ENCODE results near the gene UGT1A8. TPM values are rescaled to one million over a fixed set of nuclear protein-coding genes. Genes with fewer than 3 reads are reported as not detected.

UGT1A8 gene
- total and polyA plus RNA-seq, 11 donors = not detected

DNA sequence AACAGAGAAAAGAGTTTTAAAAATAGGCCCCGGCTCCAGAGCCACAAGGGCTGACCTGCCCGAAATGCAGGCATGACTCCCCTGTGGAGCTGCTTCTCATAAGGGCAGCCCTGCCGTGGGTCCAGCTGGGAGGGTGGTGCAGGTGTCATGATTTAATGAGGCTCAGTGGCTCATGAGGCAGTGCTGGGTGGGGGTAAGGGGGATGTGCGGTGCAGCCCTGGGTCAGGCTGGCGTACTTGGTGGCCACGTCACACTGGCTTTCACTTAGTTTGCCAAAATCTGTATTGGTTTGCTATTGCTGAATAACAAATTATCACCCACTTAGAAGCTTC lies 203.3 kb downstream of the UGT1A8 start:
- Histone ChIP-seq H3K36me3 (no peaks in the 10 kb centered on the region), H3K9me3 (peaks cover 0 to 8% (median 0%) of the 10 kb centered on the region in 12 donors), H3K4me3 (no peak overlapping the region), H3K27ac (no peak overlapping the region), H3K27me3 (peaks cover 0 to 6% (median 0%) of the 10 kb centered on the region in 9 donors), H3K4me1 (no peaks in the 10 kb centered on the region)
- no peak for TF ChIP-seq POLR2A (IDR thresholded peaks at IDR 0.05)
- TF ChIP-seq, protein P1, sequence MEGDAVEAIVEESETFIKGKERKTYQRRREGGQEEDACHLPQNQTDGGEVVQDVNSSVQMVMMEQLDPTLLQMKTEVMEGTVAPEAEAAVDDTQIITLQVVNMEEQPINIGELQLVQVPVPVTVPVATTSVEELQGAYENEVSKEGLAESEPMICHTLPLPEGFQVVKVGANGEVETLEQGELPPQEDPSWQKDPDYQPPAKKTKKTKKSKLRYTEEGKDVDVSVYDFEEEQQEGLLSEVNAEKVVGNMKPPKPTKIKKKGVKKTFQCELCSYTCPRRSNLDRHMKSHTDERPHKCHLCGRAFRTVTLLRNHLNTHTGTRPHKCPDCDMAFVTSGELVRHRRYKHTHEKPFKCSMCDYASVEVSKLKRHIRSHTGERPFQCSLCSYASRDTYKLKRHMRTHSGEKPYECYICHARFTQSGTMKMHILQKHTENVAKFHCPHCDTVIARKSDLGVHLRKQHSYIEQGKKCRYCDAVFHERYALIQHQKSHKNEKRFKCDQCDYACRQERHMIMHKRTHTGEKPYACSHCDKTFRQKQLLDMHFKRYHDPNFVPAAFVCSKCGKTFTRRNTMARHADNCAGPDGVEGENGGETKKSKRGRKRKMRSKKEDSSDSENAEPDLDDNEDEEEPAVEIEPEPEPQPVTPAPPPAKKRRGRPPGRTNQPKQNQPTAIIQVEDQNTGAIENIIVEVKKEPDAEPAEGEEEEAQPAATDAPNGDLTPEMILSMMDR (IDR thresholded peaks at IDR 0.05) = no peak
- intact Hi-C loops (cut with DNase I) = no loop called here
- 66 to 83% (median 81%) methylated on average over 6 of the region's 6 CpGs for WGBS, 4 donors
- ATAC-seq (no peak), DNase-seq (no peak)

DNA sequence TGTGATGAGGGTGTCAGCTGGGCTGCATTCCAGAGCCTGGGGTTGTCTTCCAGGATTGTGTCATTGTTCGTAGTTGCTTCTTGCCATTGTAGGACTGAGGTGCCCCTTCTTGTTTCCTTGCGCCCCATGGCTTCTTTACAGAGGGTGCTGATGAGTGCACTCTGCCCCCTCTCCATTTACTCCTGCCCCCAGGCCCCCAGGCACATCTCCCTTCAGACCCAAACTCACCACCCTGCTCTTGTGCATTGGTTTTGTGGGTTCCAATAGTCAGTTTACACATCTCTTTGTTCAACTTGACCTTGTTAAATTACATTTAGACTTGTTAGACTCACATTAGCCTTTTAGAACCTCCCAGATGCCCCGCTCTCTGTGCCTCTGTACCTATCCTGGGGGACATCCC lies 203.8 kb downstream of the UGT1A8 start:
- 85 to 97% (median 91%) methylated on average over 3 of the region's 3 CpGs for WGBS, 4 donors
- TF ChIP-seq, protein P1 (IDR thresholded peaks at IDR 0.05) = no peak
- TF ChIP-seq POLR2A (IDR thresholded peaks at IDR 0.05) = no peak
- intact Hi-C loops (cut with DNase I) = no loop called here

DNA sequence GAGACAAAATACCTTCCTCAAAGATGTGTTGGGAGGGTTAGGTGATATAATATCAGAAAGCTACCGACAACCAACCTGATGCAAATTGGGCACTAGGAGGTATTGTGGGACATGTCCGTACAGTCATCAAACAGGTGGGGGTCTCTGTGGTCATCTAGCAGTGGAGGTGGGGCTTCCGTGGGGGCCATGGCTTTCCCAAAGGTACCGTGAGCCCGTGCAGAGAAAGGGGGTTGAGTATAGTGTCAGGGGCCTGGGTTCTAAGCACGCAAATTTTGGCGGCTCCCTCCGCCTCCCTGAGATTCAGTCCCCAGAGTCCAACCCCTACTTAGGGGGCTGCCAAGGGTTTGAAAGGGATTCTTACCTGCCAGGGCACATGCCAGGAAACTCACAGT lies 204.3 kb downstream of the UGT1A8 start:
- 90 to 91% (median 91%) methylated on average over 8 of the region's 8 CpGs for WGBS, 4 donors

More for the DNA sequence above, 203.8 kb downstream of the UGT1A8 start:
- no peak for DNase-seq
- ATAC-seq = no peak
- no peaks in the 10 kb centered on the region for H3K36me3 ChIP-seq
- peaks cover 0 to 9% (median 0%) of the 10 kb centered on the region in 12 donors for H3K9me3 ChIP-seq
- peaks cover 0 to 6% (median 0%) of the 10 kb centered on the region in 9 donors for H3K27me3 ChIP-seq
- no peak overlapping the region for H3K27ac ChIP-seq
- H3K4me3 ChIP-seq = no peak overlapping the region
- no peaks in the 10 kb centered on the region for H3K4me1 ChIP-seq

DNA sequence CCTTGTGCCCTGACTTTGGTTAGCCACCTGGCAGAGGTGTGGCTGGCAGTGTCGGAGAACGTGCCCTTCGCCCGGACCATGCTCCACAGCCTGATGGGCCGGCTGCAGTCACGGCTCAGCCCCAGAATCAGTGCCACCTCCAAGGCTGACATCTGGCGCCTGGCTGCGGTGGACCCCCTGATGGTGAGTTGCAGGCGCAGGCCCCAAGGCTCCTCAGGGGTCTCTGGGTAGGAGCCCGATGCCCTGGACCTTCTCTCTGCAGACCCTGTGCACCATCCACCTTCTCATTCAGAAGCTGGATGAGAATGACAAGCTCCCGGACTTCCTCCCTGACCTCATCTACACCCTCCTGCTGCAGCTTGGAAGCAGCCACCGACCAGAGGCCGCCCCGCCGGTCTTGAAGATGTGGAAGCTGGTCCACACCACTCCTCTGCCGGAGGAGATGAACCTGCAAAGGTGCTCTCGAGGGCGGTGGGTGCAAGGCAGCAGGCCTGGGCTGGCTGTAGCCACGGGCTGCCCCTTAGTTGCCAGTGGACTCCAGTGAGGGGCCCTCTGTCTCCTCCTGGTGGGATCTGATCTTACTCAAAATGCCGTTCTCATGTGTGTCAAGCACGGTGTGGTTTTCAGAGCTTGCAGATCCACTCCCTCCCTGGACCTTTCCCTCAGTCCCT lies 204.8 kb downstream of the UGT1A8 start:
- ATAC-seq (no peak), DNase-seq (no peak)
- no peak overlapping the region for H3K4me3 ChIP-seq
- H3K9me3 ChIP-seq = peaks cover 0 to 11% (median 0%) of the 10 kb centered on the region in 12 donors
- H3K27ac ChIP-seq = no peak overlapping the region
- intact Hi-C loops (cut with DNase I) = no loop called here
- peaks cover 0 to 6% (median 0%) of the 10 kb centered on the region in 9 donors for H3K27me3 ChIP-seq
- TF ChIP-seq, protein P1 (IDR thresholded peaks at IDR 0.05) = no peak
- no peak for TF ChIP-seq POLR2A (IDR thresholded peaks at IDR 0.05)
- H3K36me3 ChIP-seq = no peaks in the 10 kb centered on the region
- no peaks in the 10 kb centered on the region for H3K4me1 ChIP-seq
- 84 to 88% (median 86%) methylated on average over 17 to 21 of the region's 21 CpGs for WGBS, 4 donors

More for the DNA sequence above, 204.3 kb downstream of the UGT1A8 start:
- DNase-seq = no peak
- H3K4me3 ChIP-seq = no peak overlapping the region
- no peak for ATAC-seq
- H3K27ac ChIP-seq = no peak overlapping the region
- TF ChIP-seq, protein P1 (IDR thresholded peaks at IDR 0.05) = no peak
- no peak for TF ChIP-seq POLR2A (IDR thresholded peaks at IDR 0.05)
- intact Hi-C loops (cut with DNase I) = no loop called here
- no peaks in the 10 kb centered on the region for H3K4me1 ChIP-seq
- H3K9me3 ChIP-seq = peaks cover 0 to 9% (median 0%) of the 10 kb centered on the region in 12 donors
- peaks cover 0 to 6% (median 0%) of the 10 kb centered on the region in 9 donors for H3K27me3 ChIP-seq
- no peaks in the 10 kb centered on the region for H3K36me3 ChIP-seq

Other genes starting within 250 kb of the UGT1A8 start
- gene USP40, start 50.9 kb upstream of the UGT1A8 start, total RNA-seq = 10 to 100 TPM; 13.7 to 21.8 (median 20.2) TPM
- 10 to 100 TPM; 11.1 to 17.3 TPM for gene USP40, start 50.9 kb upstream of the UGT1A8 start, polyA plus RNA-seq
- gene UGT1A10, start 18.8 kb downstream of the UGT1A8 start, total RNA-seq = not detected
- not detected for gene UGT1A10, start 18.8 kb downstream of the UGT1A8 start, polyA plus RNA-seq
- not detected for gene UGT1A9, start 54.3 kb downstream of the UGT1A8 start, total RNA-seq
- gene UGT1A9, start 54.3 kb downstream of the UGT1A8 start, polyA plus RNA-seq = not detected
- not detected for gene UGT1A7, start 64.3 kb downstream of the UGT1A8 start, total RNA-seq
- not detected for gene UGT1A7, start 64.3 kb downstream of the UGT1A8 start, polyA plus RNA-seq
- not detected for gene UGT1A6, start 75.3 kb downstream of the UGT1A8 start, total RNA-seq
- not detected for gene UGT1A6, start 75.3 kb downstream of the UGT1A8 start, polyA plus RNA-seq
- gene UGT1A5, start 95.3 kb downstream of the UGT1A8 start, total RNA-seq = not detected
- not detected for gene UGT1A5, start 95.3 kb downstream of the UGT1A8 start, polyA plus RNA-seq
- not detected for gene UGT1A4, start 101.1 kb downstream of the UGT1A8 start, total RNA-seq
- gene UGT1A4, start 101.1 kb downstream of the UGT1A8 start, polyA plus RNA-seq = not detected
- gene UGT1A3, start 111.4 kb downstream of the UGT1A8 start, total RNA-seq = not detected
- not detected for gene UGT1A3, start 111.4 kb downstream of the UGT1A8 start, polyA plus RNA-seq
- not detected for gene UGT1A1, start 142.6 kb downstream of the UGT1A8 start, total RNA-seq
- gene UGT1A1, start 142.6 kb downstream of the UGT1A8 start, polyA plus RNA-seq = under 1 TPM in 1 of 2 donors, not detected in 1; 0.03 TPM
- gene MROH2A, start 160.7 kb downstream of the UGT1A8 start, total RNA-seq = under 1 TPM in 1 of 9 donors, not detected in 8; 0.75 TPM
- not detected for gene MROH2A, start 160.7 kb downstream of the UGT1A8 start, polyA plus RNA-seq
- gene HJURP, start 236.9 kb downstream of the UGT1A8 start, total RNA-seq = 1 to 10 TPM in 1 of 9 donors, under 1 TPM in 5, not detected in 3; 0.10 to 8.4 (median 0.48) TPM
- under 1 TPM; 0.08 to 0.10 TPM for gene HJURP, start 236.9 kb downstream of the UGT1A8 start, polyA plus RNA-seq

Data from heart left ventricle (tissue), 16 donors.